Thymus (tissue), 11 donors: ENCODE data around the gene HMX1. TPM values are rescaled to one million over a fixed set of nuclear protein-coding genes. Genes with fewer than 3 reads are reported as not detected.

Experiments used
- DNase-seq, 9 donors: peaks; one replicate each; pipeline ENCODE4 v3.0.0-alpha.2; 2013; ENCODE audit warnings: low spot score in 9 of 9, low read depth in 6 of 9, missing footprints in 1 of 9
- H3K27ac ChIP-seq, 2 donors: one replicate each; pipeline ENCODE4 v1.5.1; 2013; ENCODE audit warnings: control low read depth in 1 of 2, low read depth in 1 of 2, low read length in 1 of 2, mild to moderate bottlenecking in 1 of 2, moderate library complexity in 1 of 2
- H3K27me3 ChIP-seq, 2 donors: one replicate each; pipeline ENCODE4 v1.5.1; 2013; ENCODE audit warnings: low read length in 1 of 2; ENCODE audit not compliant: control insufficient read depth in 2 of 2, insufficient read depth in 1 of 2
- H3K36me3 ChIP-seq, 2 donors: one replicate each; pipeline ENCODE4 v1.5.1; 2013; ENCODE audit warnings: low read length in 1 of 2, mild to moderate bottlenecking in 1 of 2, moderate library complexity in 1 of 2; ENCODE audit not compliant: control insufficient read depth in 2 of 2, insufficient read depth in 2 of 2
- H3K4me1 ChIP-seq, 2 donors: one replicate each; pipeline ENCODE4 v1.5.1; 2013; ENCODE audit warnings: low read length in 2 of 2; ENCODE audit not compliant: control insufficient read depth in 2 of 2, insufficient read depth in 2 of 2
- H3K4me3 ChIP-seq, 2 donors: one replicate each; pipeline ENCODE4 v1.5.1; 2013; ENCODE audit warnings: low read length in 2 of 2, control low read depth in 1 of 2, mild to moderate bottlenecking in 1 of 2
- H3K9me3 ChIP-seq, 2 donors: one replicate each; pipeline ENCODE4 v1.5.1; 2013; ENCODE audit warnings: low read length in 1 of 2, mild to moderate bottlenecking in 1 of 2; ENCODE audit not compliant: control insufficient read depth in 2 of 2, insufficient read depth in 1 of 2
- WGBS: extraction: QIAGEN DNeasy Blood & Tissue Kit; methylation state at CpG from one replicate; pipeline ENCODE4 v1.1.7; 2013; 5-methylcytosine and 5-hydroxymethylcytosine counted together
- polyA plus RNA-seq: library from polyadenylated mRNA; stranded (reverse); fragments of 200-250 nt; gene quantifications from one replicate; pipeline ENCODE4 v1.2.3, GENCODE V29; 2013
- total RNA-seq: library from RNA; stranded (reverse); fragments of 120-200 nt; gene quantifications from one replicate; pipeline ENCODE4 v1.2.4, GENCODE V29; 2013
- donor health status: healthy.

HMX1 gene
- total and polyA plus RNA-seq, 2 donors: 0.05 TPM; not detected in 1

DNA sequence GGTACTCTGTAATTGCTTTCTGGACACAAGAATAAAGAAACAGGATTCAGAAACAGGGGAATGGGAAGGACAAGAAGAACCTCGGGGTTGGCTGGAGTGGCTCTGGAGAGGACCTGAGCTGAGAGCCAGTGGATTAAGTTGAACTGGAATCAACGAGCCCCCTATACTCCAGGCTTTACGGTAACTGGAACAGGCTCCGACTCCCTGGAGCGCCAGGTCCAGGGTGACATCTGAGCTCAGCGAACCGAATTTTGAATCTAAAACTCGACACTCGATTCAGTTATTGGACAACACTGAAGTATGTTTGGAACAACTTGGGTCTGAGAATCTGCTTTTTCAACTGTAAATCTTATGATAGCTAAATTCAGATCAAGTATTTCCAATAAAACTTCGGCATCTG is 23.9 kb downstream of the HMX1 start:
- no peak for DNase-seq
- Histone ChIP-seq H3K9me3 (no peaks in the 10 kb centered on the region), H3K36me3 (no peaks in the 10 kb centered on the region), H3K27me3 (peaks cover 0 to 14% of the 10 kb centered on the region in 2 donors), H3K27ac (no peak overlapping the region), H3K4me1 (no peaks in the 10 kb centered on the region), H3K4me3 (no peak overlapping the region)
- WGBS: 19% methylated on average over 10 of the region's 10 CpGs

DNA sequence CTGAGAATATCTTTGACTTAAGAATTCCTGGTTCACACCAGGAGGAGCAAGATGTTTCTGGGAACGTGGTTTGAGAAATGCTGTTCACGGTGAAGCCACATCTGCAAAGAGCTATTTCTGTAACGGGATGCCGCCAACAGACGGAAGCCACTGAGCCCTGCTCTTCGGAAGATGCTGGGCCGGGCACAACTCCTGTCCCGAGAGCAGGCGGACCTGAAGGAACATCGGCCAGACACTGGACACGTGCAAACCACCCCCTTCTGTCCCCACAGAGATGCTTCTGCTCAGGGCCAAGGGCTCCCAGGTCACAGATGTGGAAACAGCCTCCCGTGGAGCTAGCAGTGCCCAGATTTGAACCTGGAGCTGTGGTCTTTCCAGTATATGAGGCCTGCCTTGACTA is 24.3 kb downstream of the HMX1 start:
- DNase-seq: no peak
- H3K4me3 ChIP-seq: no peak overlapping the region
- peaks cover 0 to 11% of the 10 kb centered on the region in 2 donors for H3K27me3 ChIP-seq
- no peak overlapping the region for H3K27ac ChIP-seq
- 79% methylated on average over 12 of the region's 12 CpGs for WGBS
- H3K4me1 ChIP-seq: no peaks in the 10 kb centered on the region
- no peaks in the 10 kb centered on the region for H3K9me3 ChIP-seq
- H3K36me3 ChIP-seq: no peaks in the 10 kb centered on the region

DNA sequence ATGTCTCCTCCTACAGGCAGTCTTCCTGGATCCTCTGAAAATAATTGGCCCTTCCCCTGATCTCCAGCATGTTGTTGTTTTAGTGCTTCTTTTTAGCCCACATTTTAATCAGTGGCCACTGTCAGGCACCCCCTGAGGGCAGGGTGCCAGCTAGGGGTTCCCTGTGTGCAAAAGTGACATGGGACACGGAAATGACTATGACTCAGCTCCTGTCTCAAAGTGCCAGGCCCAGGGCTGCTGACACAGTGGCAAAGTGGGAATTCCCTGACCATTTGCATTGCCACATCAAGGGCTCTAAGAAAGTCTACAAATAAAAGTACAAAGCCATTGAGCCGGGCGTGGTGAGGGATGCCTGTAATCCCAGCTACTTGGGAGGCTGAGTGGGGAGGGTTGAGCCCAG is 24.8 kb downstream of the HMX1 start:
- no peak overlapping the region for H3K4me3 ChIP-seq
- no peaks in the 10 kb centered on the region for H3K9me3 ChIP-seq
- no peak overlapping the region for H3K27ac ChIP-seq
- WGBS: 72% methylated on average over 3 of the region's 3 CpGs
- no peaks in the 10 kb centered on the region for H3K4me1 ChIP-seq
- H3K27me3 ChIP-seq: peaks cover 0 to 10% of the 10 kb centered on the region in 2 donors
- H3K36me3 ChIP-seq: no peaks in the 10 kb centered on the region
- DNase-seq: no peak

DNA sequence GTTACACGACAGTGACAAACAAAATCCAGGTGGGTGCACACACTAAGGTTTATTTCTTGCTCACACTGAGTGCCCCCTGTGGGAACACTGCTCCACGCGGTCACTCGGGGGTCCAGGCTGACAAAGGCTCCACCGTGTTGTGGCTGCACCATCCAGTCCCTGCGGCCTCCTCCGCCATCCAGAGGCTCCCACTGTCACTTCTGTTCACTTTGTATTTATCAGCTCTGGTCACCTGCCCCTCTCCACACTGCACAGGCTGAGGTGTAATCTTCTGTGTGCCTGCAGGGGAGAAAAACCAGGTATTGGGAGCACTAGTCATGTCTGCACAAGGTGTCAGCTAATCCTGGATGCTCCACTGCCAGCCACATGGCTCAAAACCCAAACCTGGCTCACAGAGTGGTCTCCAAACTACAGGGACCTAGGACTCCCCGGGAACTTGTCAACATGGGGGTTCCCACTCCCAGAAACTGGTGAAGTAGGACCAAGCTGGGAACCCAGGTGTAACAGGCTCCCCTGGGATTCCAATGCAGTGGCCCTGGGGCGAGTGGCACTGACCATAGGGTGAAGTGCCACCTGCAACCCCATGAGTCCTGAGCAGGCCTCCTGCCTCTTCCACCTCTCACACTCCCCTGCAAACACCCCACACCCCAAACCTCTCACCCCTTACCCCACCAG is 25.5 kb downstream of the HMX1 start:
- no peaks in the 10 kb centered on the region for H3K9me3 ChIP-seq
- no peak overlapping the region for H3K4me3 ChIP-seq
- DNase-seq: no peak
- H3K36me3 ChIP-seq: no peaks in the 10 kb centered on the region
- no peaks in the 10 kb centered on the region for H3K4me1 ChIP-seq
- H3K27me3 ChIP-seq: peaks cover 0 to 10% of the 10 kb centered on the region in 2 donors
- H3K27ac ChIP-seq: no peak overlapping the region
- 86% methylated on average over 9 of the region's 9 CpGs for WGBS

DNA sequence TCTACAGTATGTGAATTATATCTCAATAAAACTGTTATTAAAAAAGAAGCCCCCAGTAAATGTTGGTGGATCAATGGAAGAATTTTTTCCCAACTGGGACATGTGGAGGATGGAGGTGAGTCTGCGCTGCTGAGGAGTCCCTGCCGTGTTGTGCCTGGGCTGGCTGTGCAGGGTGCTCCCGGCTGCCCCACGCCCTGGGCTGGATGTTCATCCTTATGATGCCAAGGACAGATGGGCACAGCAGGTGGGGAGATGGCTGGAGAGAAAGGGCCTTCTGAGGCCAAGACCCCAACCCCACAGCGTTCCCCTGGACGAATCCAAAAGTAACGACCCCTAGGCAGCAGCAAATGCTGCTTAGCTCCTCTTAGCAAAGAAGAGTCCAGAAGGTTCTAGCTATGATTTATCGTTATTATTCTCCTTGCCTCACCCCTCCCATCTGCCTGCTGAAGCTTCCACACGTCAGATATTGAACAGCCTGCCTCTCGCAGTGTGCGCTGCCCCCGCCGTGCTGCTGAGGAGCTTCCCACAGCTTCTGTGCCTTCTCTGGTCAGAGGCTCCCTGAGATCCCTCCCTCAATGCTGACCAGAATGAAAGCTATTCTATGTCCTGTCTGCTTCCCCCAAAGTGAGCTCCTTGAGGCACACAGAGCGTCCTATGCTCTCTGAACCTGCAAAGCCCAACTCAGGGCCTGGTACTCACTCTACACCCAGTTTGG is 26.5 kb downstream of the HMX1 start:
- WGBS: 82% methylated on average over 14 of the region's 14 CpGs
- Histone ChIP-seq H3K9me3 (no peaks in the 10 kb centered on the region), H3K27me3 (peaks cover 0 to 10% of the 10 kb centered on the region in 2 donors), H3K36me3 (no peaks in the 10 kb centered on the region), H3K4me3 (no peak overlapping the region), H3K4me1 (no peaks in the 10 kb centered on the region), H3K27ac (no peak overlapping the region)
- no peak for DNase-seq

DNA sequence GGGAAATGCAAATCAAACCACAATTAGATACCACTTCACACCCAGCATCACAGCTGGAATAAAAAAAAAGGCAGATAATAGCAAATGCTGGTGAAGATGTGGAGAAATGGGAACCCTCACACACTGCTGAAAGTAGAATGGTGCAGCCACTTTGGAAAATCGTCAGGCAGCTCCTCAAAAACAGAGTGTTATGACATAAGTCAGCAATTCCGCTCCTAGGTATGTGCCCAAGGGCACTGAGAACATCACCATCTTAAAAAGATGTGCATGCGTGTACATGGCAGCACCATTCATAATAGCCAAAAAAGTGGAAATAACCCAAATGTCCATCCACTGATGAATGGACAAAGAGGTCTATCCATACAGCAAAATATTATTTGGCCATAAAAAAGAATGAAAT is 28.0 kb downstream of the HMX1 start:
- no peak overlapping the region for H3K27ac ChIP-seq
- no peak for DNase-seq
- H3K27me3 ChIP-seq: peaks cover 0 to 3% of the 10 kb centered on the region in 2 donors
- H3K9me3 ChIP-seq: no peaks in the 10 kb centered on the region
- no peaks in the 10 kb centered on the region for H3K4me1 ChIP-seq
- WGBS: 94% methylated on average over 3 of the region's 3 CpGs
- no peaks in the 10 kb centered on the region for H3K36me3 ChIP-seq
- H3K4me3 ChIP-seq: no peak overlapping the region

DNA sequence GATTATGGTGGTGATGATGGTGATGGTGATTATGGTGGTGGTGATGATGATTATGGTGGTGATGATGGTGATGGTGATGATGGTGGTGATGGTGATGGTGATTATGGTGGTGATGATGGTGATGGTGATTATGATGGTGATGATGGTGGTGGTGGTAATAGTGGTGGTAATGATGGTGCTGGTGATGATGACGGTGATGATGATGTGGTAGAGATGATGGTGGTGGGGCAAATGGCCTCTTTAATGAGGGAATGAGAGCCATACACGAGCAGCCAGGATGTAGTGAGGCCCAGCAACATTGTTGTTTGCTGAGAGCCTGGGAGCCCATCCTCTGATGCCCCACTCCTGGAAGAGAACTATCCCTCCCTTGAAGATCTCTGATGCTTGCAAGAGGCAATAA is 29.0 kb downstream of the HMX1 start:
- Histone ChIP-seq H3K9me3 (no peaks in the 10 kb centered on the region), H3K27ac (no peak overlapping the region), H3K4me1 (no peaks in the 10 kb centered on the region), H3K4me3 (no peak overlapping the region), H3K36me3 (no peaks in the 10 kb centered on the region), H3K27me3 (no peaks in the 10 kb centered on the region)
- DNase-seq: no peak
- 51% methylated on average over 2 of the region's 2 CpGs for WGBS

DNA sequence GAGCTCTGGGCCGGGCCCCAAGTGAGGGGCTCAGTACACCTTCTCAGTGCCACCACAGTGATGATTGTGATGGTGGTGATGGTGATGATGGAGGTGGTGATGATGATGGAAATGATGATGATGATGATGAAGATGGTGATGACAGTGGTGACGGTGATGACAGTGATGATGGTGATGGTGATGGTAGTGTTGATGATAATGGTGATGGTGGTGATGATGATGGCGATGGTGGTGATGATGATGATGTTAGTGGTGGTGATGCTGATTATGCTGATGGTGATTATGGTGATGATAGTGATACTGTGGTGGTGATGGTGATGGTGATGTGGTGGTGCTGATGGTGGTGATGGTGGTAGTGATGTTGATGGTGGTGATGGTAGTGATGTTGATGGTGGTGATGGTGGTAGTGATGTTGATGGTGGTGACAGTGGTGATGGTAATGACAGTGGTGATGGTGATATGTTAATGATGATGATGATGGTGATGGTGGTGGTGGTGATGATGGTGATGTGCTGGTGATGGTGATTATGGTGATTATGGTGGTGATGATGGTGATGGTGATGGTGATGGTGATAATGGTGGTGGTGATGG is 29.9 kb downstream of the HMX1 start:
- no peaks in the 10 kb centered on the region for H3K4me1 ChIP-seq
- no peaks in the 10 kb centered on the region for H3K36me3 ChIP-seq
- H3K27ac ChIP-seq: no peak overlapping the region
- H3K4me3 ChIP-seq: no peak overlapping the region
- peaks cover 0 to 4% of the 10 kb centered on the region in 2 donors for H3K27me3 ChIP-seq
- DNase-seq: no peak
- H3K9me3 ChIP-seq: no peaks in the 10 kb centered on the region
- 93% methylated on average over 3 of the region's 3 CpGs for WGBS

DNA sequence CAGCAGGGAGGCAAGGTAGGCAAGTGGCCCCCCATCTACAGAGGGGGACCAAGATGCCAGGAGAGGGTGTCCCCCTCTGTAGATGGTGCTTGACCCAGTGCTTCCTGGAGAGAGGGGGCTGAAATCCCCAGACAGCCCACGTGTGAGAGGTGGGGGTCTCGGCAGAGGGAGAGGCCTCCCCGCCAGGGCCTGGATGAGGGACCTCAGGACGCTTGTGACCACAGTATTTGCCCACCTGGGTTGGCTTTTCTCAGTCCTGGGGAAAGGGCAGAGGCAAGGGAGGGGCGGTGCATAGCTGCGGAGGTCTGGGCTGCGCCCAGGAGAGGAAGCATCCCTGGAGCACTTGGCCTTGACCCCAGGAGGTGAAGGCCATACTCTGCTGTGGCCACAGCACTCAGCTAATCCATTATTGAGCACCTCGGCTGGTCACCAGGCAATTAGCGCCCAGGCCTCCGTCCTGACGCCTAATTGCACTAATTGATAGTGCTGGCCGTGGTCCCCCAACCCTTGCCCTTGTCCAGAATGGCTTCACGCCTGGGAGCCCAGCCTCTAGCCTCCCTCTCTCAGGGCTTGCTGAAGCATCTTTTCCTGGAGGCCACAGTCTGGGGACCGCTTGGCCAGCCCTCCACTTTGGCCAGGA is 30.7 kb downstream of the HMX1 start:
- no peak for DNase-seq
- H3K9me3 ChIP-seq: no peaks in the 10 kb centered on the region
- H3K27ac ChIP-seq: no peak overlapping the region
- no peak overlapping the region for H3K4me3 ChIP-seq
- peaks cover 0 to 4% of the 10 kb centered on the region in 2 donors for H3K27me3 ChIP-seq
- no peaks in the 10 kb centered on the region for H3K36me3 ChIP-seq
- no peaks in the 10 kb centered on the region for H3K4me1 ChIP-seq
- WGBS: 94% methylated on average over 14 of the region's 14 CpGs
